Lung (tissue), 12 donors: ENCODE results near the gene SH2D3A. TPM values are rescaled to one million over a fixed set of nuclear protein-coding genes. Genes with fewer than 3 reads are reported as not detected.

Source experiments
- ATAC-seq: fragments of 200-7000 bp; cut with Tn5 transposase; one replicate; pipeline ENCODE4 v1.9.1; 2020; ENCODE audit warnings: moderate number of reproducible peaks; ENCODE audit not compliant: insufficient read depth, low FRiP score
- DNase-seq, 3 donors: peaks; one replicate each; pipeline ENCODE4 v3.0.0-alpha.2; 2013 to 2017
- H3K27ac ChIP-seq, 2 donors: one replicate each; pipeline ENCODE4 v1.5.1; 2013; ENCODE audit warnings: mild to moderate bottlenecking in 2 of 2, moderate library complexity in 2 of 2, control low read depth in 1 of 2, inconsistent platforms in 1 of 2, low read depth in 1 of 2, low read length in 1 of 2
- H3K27me3 ChIP-seq, 3 donors: one replicate each; pipeline ENCODE4 v1.5.1; 2013; ENCODE audit warnings: low read length in 2 of 3; ENCODE audit not compliant: control insufficient read depth in 3 of 3, insufficient read depth in 3 of 3
- H3K36me3 ChIP-seq, 4 donors: one replicate each; pipeline ENCODE4 v1.5.1; 2013; ENCODE audit warnings: low read length in 4 of 4, mild to moderate bottlenecking in 1 of 4, moderate library complexity in 1 of 4; ENCODE audit not compliant: control insufficient read depth in 4 of 4, insufficient read depth in 4 of 4
- H3K4me1 ChIP-seq, 5 donors: one replicate each; pipeline ENCODE4 v1.5.1; 2013; ENCODE audit warnings: low read length in 5 of 5, mild to moderate bottlenecking in 2 of 5, moderate library complexity in 1 of 5; ENCODE audit not compliant: control insufficient read depth in 5 of 5, insufficient read depth in 5 of 5
- H3K4me3 ChIP-seq: one replicate; pipeline ENCODE4 v1.5.1; 2013; ENCODE audit warnings: mild to moderate bottlenecking, control low read depth, moderate library complexity
- H3K9ac ChIP-seq, 2 donors: one replicate each; pipeline ENCODE4 v1.5.1; 2013; ENCODE audit warnings: low read length in 2 of 2, control low read depth in 1 of 2; ENCODE audit not compliant: insufficient read depth in 1 of 2
- H3K9me3 ChIP-seq, 4 donors: one replicate each; pipeline ENCODE4 v1.5.1; 2013; ENCODE audit warnings: low read length in 3 of 4, mild to moderate bottlenecking in 1 of 4, moderate library complexity in 1 of 4; ENCODE audit not compliant: control insufficient read depth in 4 of 4, insufficient read depth in 3 of 4
- CTCF ChIP-seq: IDR thresholded peaks from 2 replicates; pipeline ENCODE4 v1.5.1; 2012; ENCODE audit warnings: mild to moderate bottlenecking; ENCODE audit errors: control extremely low read depth, extremely low read depth
- WGBS, 2 donors: extraction: QIAGEN DNeasy Blood & Tissue Kit; methylation state at CpG; one replicate each; pipeline ENCODE4 v1.1.7; 2013; 5-methylcytosine and 5-hydroxymethylcytosine counted together
- polyA plus RNA-seq, 2 donors: library from polyadenylated mRNA; stranded (reverse); fragments of 200-250 nt; gene quantifications; one replicate each; pipeline ENCODE4 v1.2.1, GENCODE V29; 2013
- total RNA-seq, 2 donors: library from RNA; depleted of rRNA in 1 of 2; stranded (reverse); fragments of >200 nt in 1 of 2; gene quantifications; one replicate each; pipeline ENCODE4 v1.2.1, GENCODE V29; 2014 to 2021
- donor health status: control.
- donor health status: control.
- donor health status: Bipolar disorder and iron deficiency.
- donor health status: healthy.
- donor health status: DM: yes; HTN: yes; CAD: no.

The SH2D3A gene
- total and polyA plus RNA-seq, 4 donors: 16.6 to 30.6 (median 22.7) TPM

GRCh38 chr19:6723738-6724137 is 43.5 kb downstream of the SH2D3A start:
- DNase-seq (peak in 1 of 3 donors; percentile 35), ATAC-seq (no peak)
- Histone ChIP-seq H3K36me3 (no peaks in the 10 kb centered on the region), H3K27ac (peak overlapping the region in 1 of 2 donors; percentile 62), H3K9me3 (no peaks in the 10 kb centered on the region), H3K27me3 (no peaks in the 10 kb centered on the region), H3K9ac (no peak overlapping the region), H3K4me3 (no peak overlapping the region), H3K4me1 (peaks cover 0 to 14% (median 3%) of the 10 kb centered on the region in 5 donors)
- 19 to 41% methylated on average over 5 of the region's 5 CpGs for WGBS, 2 donors
- no peak for TF ChIP-seq CTCF

- DNase-seq: peak; percentile 69 to 90 (median 78)
- TF ChIP-seq CTCF: no peak
- 20 to 21% methylated on average over 13 of the region's 13 CpGs for WGBS, 2 donors
- no peaks in the 10 kb centered on the region for H3K9me3 ChIP-seq
- no peak for ATAC-seq
- H3K4me3 ChIP-seq: no peak overlapping the region
- no peaks in the 10 kb centered on the region for H3K27me3 ChIP-seq
- H3K4me1 ChIP-seq: peaks cover 0 to 11% (median 3%) of the 10 kb centered on the region in 5 donors
- H3K27ac ChIP-seq: peak overlapping the region in 1 of 2 donors; percentile 4
- no peaks in the 10 kb centered on the region for H3K36me3 ChIP-seq
- no peak overlapping the region for H3K9ac ChIP-seq
Measured at GRCh38 chr19:6723108-6723618, 44.1 kb downstream of the SH2D3A start.

GRCh38 chr19:6721773-6722172 is 45.5 kb downstream of the SH2D3A start:
- no peak for ATAC-seq
- peaks cover 0 to 11% (median 6%) of the 10 kb centered on the region in 5 donors for H3K4me1 ChIP-seq
- TF ChIP-seq CTCF: no peak
- DNase-seq: no peak
- H3K36me3 ChIP-seq: peaks cover 0 to 6% (median 0%) of the 10 kb centered on the region in 4 donors
- H3K27ac ChIP-seq: peak overlapping the region in 1 of 2 donors; percentile 71
- no peaks in the 10 kb centered on the region for H3K27me3 ChIP-seq
- H3K9me3 ChIP-seq: peaks cover 0 to 2% (median 0%) of the 10 kb centered on the region in 4 donors
- H3K9ac ChIP-seq: no peak overlapping the region
- H3K4me3 ChIP-seq: no peak overlapping the region
- WGBS, 2 donors: 48 to 52% methylated on average over 5 of the region's 5 CpGs

DNA sequence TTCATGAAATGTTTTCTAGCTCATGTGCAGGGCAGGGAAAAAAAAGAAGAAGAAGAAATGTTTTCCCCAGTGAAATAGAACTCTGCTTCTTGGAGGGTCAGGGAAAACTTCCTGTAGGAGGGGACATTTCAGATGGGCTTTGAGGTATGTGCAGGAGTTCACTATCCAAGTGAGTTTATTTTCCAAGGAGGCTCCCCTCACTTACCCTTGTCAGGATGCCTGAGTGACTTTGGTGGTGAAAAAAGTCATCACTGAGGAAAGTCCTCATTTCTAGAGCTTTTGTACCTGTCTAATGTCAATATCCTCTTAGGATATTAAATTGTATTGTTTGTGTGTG is 46.1 kb downstream of the SH2D3A start:
- peaks cover 0 to 2% (median 0%) of the 10 kb centered on the region in 4 donors for H3K9me3 ChIP-seq

More for the DNA sequence above, 46.1 kb downstream of the SH2D3A start:
- no peak for TF ChIP-seq CTCF
- DNase-seq: no peak
- no peaks in the 10 kb centered on the region for H3K27me3 ChIP-seq
- no peak for ATAC-seq
- peaks cover 0 to 11% (median 6%) of the 10 kb centered on the region in 5 donors for H3K4me1 ChIP-seq
- peak overlapping the region in 1 of 2 donors; percentile 15 for H3K27ac ChIP-seq
- peaks cover 0 to 6% (median 0%) of the 10 kb centered on the region in 4 donors for H3K36me3 ChIP-seq
- H3K9ac ChIP-seq: no peak overlapping the region
- no peak overlapping the region for H3K4me3 ChIP-seq
